ENCODE measurements around the gene SORCS2.

Gene SORCS2

GRCh38 chr4:7301846-7302630, 109.7 kb downstream of the SORCS2 start:
- Histone ChIP-seq H3K4me1 (ENCODE audit: control insufficient read depth, low read length) (no peaks in the 10 kb centered on the region), H4K20me1 (ENCODE audit: control insufficient read depth, insufficient read depth, low read depth, low read length) (no peaks in the 10 kb centered on the region), H3K27ac (ENCODE audit: low read depth, low read length) (no peak overlapping the region), H3K79me2 (ENCODE audit: control insufficient read depth, low read length) (no peaks in the 10 kb centered on the region), H3K27me3 (ENCODE audit: control insufficient read depth, low read length) (no peaks in the 10 kb centered on the region), H3K36me3 (ENCODE audit: control insufficient read depth, low read length) (no peaks in the 10 kb centered on the region), H3K4me3 (ENCODE audit: low read length) (no peak overlapping the region), H3K9me2 (replicated peaks; ENCODE audit: control insufficient read depth, low read length) (no peaks in the 10 kb centered on the region), H3K4me2 (ENCODE audit: low read length) (no peak overlapping the region), H3K9me3 (ENCODE audit: control insufficient read depth, insufficient read depth, low read length) (no peaks in the 10 kb centered on the region), H3F3A (ENCODE audit: control insufficient read depth, insufficient read depth) (no peaks in the 10 kb centered on the region)
- no peak for TF ChIP-seq CTCF (IDR thresholded peaks at IDR 0.05; ENCODE audit: low read depth, low read length, poor library complexity, severe bottlenecking)
- TF ChIP-seq EZH2phosphoT487 (IDR thresholded peaks at IDR 0.05; ENCODE audit: borderline replicate concordance, low read length): no peak

GRCh38 chr4:7302781-7303404, 110.6 kb downstream of the SORCS2 start:
- H3K36me3 ChIP-seq (ENCODE audit: control insufficient read depth, low read length): no peaks in the 10 kb centered on the region
- no peaks in the 10 kb centered on the region for H3K27me3 ChIP-seq (ENCODE audit: control insufficient read depth, low read length)
- H3K79me2 ChIP-seq (ENCODE audit: control insufficient read depth, low read length): no peaks in the 10 kb centered on the region
- no peaks in the 10 kb centered on the region for H3K9me2 ChIP-seq (replicated peaks; ENCODE audit: control insufficient read depth, low read length)
- H3K4me1 ChIP-seq (ENCODE audit: control insufficient read depth, low read length): no peaks in the 10 kb centered on the region
- H3K9me3 ChIP-seq (ENCODE audit: control insufficient read depth, insufficient read depth, low read length): no peaks in the 10 kb centered on the region
- TF ChIP-seq EZH2phosphoT487 (IDR thresholded peaks at IDR 0.05; ENCODE audit: borderline replicate concordance, low read length): no peak
- no peaks in the 10 kb centered on the region for H4K20me1 ChIP-seq (ENCODE audit: control insufficient read depth, insufficient read depth, low read depth, low read length)
- no peaks in the 10 kb centered on the region for H3F3A ChIP-seq (ENCODE audit: control insufficient read depth, insufficient read depth)
- H3K4me3 ChIP-seq (ENCODE audit: low read length): no peak overlapping the region
- no peak overlapping the region for H3K4me2 ChIP-seq (ENCODE audit: low read length)
- no peak overlapping the region for H3K27ac ChIP-seq (ENCODE audit: low read depth, low read length)

GRCh38 chr4:7303561-7303960, 111.2 kb downstream of the SORCS2 start:
- no peaks in the 10 kb centered on the region for H3K9me2 ChIP-seq (replicated peaks; ENCODE audit: control insufficient read depth, low read length)
- no peaks in the 10 kb centered on the region for H3K36me3 ChIP-seq (ENCODE audit: control insufficient read depth, low read length)
- no peaks in the 10 kb centered on the region for H3F3A ChIP-seq (ENCODE audit: control insufficient read depth, insufficient read depth)
- TF ChIP-seq EZH2phosphoT487 (IDR thresholded peaks at IDR 0.05; ENCODE audit: borderline replicate concordance, low read length) (no peak), CTCF (IDR thresholded peaks at IDR 0.05; ENCODE audit: low read depth, low read length, poor library complexity, severe bottlenecking) (no peak)
- no peak overlapping the region for H3K4me2 ChIP-seq (ENCODE audit: low read length)
- H3K79me2 ChIP-seq (ENCODE audit: control insufficient read depth, low read length): no peaks in the 10 kb centered on the region
- no peaks in the 10 kb centered on the region for H3K9me3 ChIP-seq (ENCODE audit: control insufficient read depth, insufficient read depth, low read length)
- no peaks in the 10 kb centered on the region for H3K4me1 ChIP-seq (ENCODE audit: control insufficient read depth, low read length)
- H3K27me3 ChIP-seq (ENCODE audit: control insufficient read depth, low read length): no peaks in the 10 kb centered on the region
- H3K27ac ChIP-seq (ENCODE audit: low read depth, low read length): no peak overlapping the region
- H4K20me1 ChIP-seq (ENCODE audit: control insufficient read depth, insufficient read depth, low read depth, low read length): no peaks in the 10 kb centered on the region
- H3K4me3 ChIP-seq (ENCODE audit: low read length): no peak overlapping the region

- Histone ChIP-seq H3K36me3 (ENCODE audit: control insufficient read depth, low read length) (no peaks in the 10 kb centered on the region), H3K79me2 (ENCODE audit: control insufficient read depth, low read length) (no peaks in the 10 kb centered on the region), H3K9me2 (replicated peaks; ENCODE audit: control insufficient read depth, low read length) (no peaks in the 10 kb centered on the region), H3K9me3 (ENCODE audit: control insufficient read depth, insufficient read depth, low read length) (no peaks in the 10 kb centered on the region), H3K27me3 (ENCODE audit: control insufficient read depth, low read length) (no peaks in the 10 kb centered on the region), H3F3A (ENCODE audit: control insufficient read depth, insufficient read depth) (no peaks in the 10 kb centered on the region), H3K4me2 (ENCODE audit: low read length) (no peak overlapping the region), H3K4me1 (ENCODE audit: control insufficient read depth, low read length) (no peaks in the 10 kb centered on the region), H4K20me1 (ENCODE audit: control insufficient read depth, insufficient read depth, low read depth, low read length) (no peaks in the 10 kb centered on the region), H3K27ac (ENCODE audit: low read depth, low read length) (no peak overlapping the region), H3K4me3 (ENCODE audit: low read length) (no peak overlapping the region)
- TF ChIP-seq EZH2phosphoT487 (IDR thresholded peaks at IDR 0.05; ENCODE audit: borderline replicate concordance, low read length) (no peak), CTCF (IDR thresholded peaks at IDR 0.05; ENCODE audit: low read depth, low read length, poor library complexity, severe bottlenecking) (no peak)
Measured at GRCh38 chr4:7304436-7304835, 112.1 kb downstream of the SORCS2 start.

Measured in DOHH2 (cell line).